Nephron (organoid): ENCODE measurements around the gene PRPF40B.
"Not testable (repeated sequence)": the region's sequence is repeated elsewhere in the genome, so short reads cannot be mapped to it uniquely, and the experiment has no call there.

Source experiments
- H3K27ac Mint-ChIP-seq, 3 experiments: 2 replicates each; pipeline ENCODE4 v1.8.0; 2020; ENCODE audit warnings: mixed read lengths in 3 of 3, mild to moderate bottlenecking in 2 of 3, moderate library complexity in 1 of 3
- H3K27me3 Mint-ChIP-seq: 2 replicates; pipeline ENCODE4 v1.8.0; 2021; ENCODE audit warnings: low read depth, mild to moderate bottlenecking, moderate library complexity, mixed read lengths
- H3K36me3 Mint-ChIP-seq: 2 replicates; pipeline ENCODE4 v1.8.0; 2020; ENCODE audit warnings: low read depth, mixed read lengths
- H3K4me1 Mint-ChIP-seq: 2 replicates; pipeline ENCODE4 v1.8.0; 2020; ENCODE audit warnings: mixed read lengths
- H3K4me3 Mint-ChIP-seq, 3 experiments: 2 replicates each; pipeline ENCODE4 v1.8.0; 2020; ENCODE audit warnings: mild to moderate bottlenecking in 3 of 3, mixed read lengths in 3 of 3, moderate library complexity in 2 of 3
- H3K9me3 Mint-ChIP-seq: 2 replicates; pipeline ENCODE4 v1.8.0; 2020; ENCODE audit warnings: mixed read lengths
- TF ChIP-seq, protein P1 (sequence below), 3 experiments: fragments of 200-600 bp; sonication (generic); IDR thresholded peaks; one replicate each; pipeline ENCODE4 v1.5.0; 2021; ENCODE audit warnings: antibody characterized with exemption in 3 of 3; ENCODE audit not compliant: unreplicated experiment in 3 of 3

PRPF40B gene

DNA sequence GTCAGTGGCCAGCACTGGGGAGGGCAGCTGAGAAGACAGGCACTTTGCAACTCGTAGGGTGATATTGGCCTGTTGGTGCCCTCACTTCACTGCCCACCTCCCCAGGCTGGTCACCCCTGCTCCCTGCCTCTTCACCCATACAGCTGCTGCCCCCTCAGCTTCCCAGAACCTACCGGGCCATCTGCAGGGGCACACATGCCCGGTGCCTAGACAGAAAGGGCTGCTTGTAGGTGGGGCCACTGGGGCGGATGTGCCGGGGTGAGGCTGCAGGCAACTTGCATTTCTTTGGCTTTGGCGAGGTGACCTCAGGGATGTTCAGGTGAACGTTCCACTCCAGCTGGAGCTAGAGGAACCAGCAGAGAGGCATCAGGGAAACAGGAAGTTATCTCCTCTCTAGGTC is 35.1 kb upstream of the PRPF40B start:
- Mint-ChIP-seq H3K4me3 (no peak overlapping the region), H3K4me1 (peaks cover 30% of the 10 kb centered on the region), H3K36me3 (peaks cover 51% of the 10 kb centered on the region), H3K27ac (no peak overlapping the region), H3K9me3 (peaks cover 19% of the 10 kb centered on the region), H3K27me3 (no peaks in the 10 kb centered on the region)
- TF ChIP-seq, protein P1, sequence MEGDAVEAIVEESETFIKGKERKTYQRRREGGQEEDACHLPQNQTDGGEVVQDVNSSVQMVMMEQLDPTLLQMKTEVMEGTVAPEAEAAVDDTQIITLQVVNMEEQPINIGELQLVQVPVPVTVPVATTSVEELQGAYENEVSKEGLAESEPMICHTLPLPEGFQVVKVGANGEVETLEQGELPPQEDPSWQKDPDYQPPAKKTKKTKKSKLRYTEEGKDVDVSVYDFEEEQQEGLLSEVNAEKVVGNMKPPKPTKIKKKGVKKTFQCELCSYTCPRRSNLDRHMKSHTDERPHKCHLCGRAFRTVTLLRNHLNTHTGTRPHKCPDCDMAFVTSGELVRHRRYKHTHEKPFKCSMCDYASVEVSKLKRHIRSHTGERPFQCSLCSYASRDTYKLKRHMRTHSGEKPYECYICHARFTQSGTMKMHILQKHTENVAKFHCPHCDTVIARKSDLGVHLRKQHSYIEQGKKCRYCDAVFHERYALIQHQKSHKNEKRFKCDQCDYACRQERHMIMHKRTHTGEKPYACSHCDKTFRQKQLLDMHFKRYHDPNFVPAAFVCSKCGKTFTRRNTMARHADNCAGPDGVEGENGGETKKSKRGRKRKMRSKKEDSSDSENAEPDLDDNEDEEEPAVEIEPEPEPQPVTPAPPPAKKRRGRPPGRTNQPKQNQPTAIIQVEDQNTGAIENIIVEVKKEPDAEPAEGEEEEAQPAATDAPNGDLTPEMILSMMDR (IDR thresholded peaks at IDR 0.05; ENCODE audit: unreplicated experiment in 3 of 3), result no peak

DNA sequence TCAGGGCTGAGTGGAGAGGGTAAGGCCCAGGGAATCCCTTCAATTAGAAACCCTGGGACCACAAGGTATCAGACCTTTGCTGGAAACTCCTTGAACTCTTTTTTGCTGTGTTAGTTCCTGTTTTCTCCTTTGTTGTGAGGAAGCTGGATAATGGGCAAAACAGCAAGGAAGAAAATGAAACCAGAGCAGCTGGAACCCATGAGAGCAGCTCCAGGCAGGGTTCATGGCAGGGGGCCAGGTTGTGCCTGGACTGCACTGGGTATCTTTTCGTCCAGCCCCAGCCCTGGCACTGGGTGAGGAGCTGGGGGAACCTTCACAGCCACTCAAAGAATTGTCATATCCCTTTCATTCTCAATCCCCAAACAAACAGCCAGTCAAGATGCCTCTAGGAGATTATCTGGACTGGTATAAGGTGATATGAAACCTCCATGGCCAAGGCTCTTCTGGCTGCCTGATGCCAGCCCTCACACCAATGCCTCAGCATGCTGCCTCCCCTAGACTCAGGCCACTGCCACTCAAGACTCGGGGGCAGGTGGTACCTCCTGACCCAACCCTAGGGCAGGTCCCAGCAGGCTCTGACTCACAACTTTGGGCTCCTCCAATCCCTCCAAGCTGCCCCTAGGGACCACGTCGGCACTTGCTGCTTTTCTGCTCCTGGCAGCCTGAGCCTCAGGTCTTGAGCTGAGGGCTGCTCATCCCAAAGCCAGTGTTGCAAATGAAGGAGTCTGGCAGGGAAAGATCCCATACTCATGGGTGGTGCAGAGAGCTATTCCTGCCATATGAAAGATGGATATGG is 34.4 kb upstream of the PRPF40B start:
- peaks cover 23% of the 10 kb centered on the region for H3K4me1 Mint-ChIP-seq
- no peak overlapping the region for H3K4me3 Mint-ChIP-seq
- H3K27me3 Mint-ChIP-seq, result no peaks in the 10 kb centered on the region
- peaks cover 19% of the 10 kb centered on the region for H3K9me3 Mint-ChIP-seq
- TF ChIP-seq, protein P1 (IDR thresholded peaks at IDR 0.05; ENCODE audit: unreplicated experiment in 3 of 3), result no peak
- H3K36me3 Mint-ChIP-seq, result peaks cover 48% of the 10 kb centered on the region
- H3K27ac Mint-ChIP-seq, result no peak overlapping the region

DNA sequence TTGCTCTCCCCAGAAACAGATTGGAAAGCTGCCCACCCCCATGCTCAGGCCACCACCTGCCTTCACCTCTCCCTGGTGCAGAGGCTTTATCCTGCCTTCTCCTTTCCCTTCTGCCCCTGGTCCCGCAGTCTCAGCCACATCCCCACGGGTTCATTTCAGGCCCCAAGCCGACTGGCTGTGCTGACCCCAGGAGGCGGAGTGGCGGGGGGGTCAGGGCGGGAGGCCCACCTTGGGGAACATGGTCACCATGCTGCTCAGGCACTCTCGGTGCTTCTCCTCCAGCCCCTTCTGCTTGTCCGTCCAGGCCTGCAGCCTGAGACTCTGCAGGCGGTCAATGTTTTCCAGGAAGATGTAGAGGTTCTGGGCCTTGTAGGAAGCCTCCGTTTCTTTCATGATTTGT is 24.8 kb upstream of the PRPF40B start:
- H3K36me3 Mint-ChIP-seq, result peaks cover 15% of the 10 kb centered on the region
- TF ChIP-seq, protein P1 (IDR thresholded peaks at IDR 0.05; ENCODE audit: unreplicated experiment in 3 of 3), result no peak
- H3K27ac Mint-ChIP-seq, result no peak overlapping the region
- H3K27me3 Mint-ChIP-seq, result no peaks in the 10 kb centered on the region
- no peaks in the 10 kb centered on the region for H3K4me1 Mint-ChIP-seq
- H3K9me3 Mint-ChIP-seq, result no peaks in the 10 kb centered on the region
- H3K4me3 Mint-ChIP-seq, result no peak overlapping the region

DNA sequence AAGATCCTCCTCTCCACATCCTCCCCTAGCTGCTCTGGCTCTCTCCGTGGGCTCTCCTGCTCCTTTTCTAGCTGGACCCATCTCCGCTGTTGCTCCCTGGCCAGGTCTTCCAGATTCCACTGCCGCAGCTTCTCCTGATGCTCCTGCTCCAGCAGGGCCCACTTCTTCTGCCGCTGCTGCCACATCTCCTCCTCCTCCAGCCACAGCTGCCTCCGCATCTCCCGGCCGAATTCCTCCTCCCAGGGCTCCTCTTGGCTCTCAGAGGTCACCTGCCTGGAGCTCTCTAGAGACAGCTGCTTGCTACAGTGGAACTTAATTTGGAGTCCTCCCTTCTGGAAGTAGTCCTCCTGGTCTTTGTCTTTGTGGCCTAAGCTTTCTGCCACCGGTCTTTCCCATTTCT is 23.4 kb upstream of the PRPF40B start:
- Mint-ChIP-seq H3K27me3 (no peaks in the 10 kb centered on the region), H3K4me3 (no peak overlapping the region), H3K36me3 (peaks cover 15% of the 10 kb centered on the region), H3K27ac (no peak overlapping the region), H3K9me3 (no peaks in the 10 kb centered on the region), H3K4me1 (peaks cover 1% of the 10 kb centered on the region)
- TF ChIP-seq, protein P1 (IDR thresholded peaks at IDR 0.05; ENCODE audit: unreplicated experiment in 3 of 3), result no peak

DNA sequence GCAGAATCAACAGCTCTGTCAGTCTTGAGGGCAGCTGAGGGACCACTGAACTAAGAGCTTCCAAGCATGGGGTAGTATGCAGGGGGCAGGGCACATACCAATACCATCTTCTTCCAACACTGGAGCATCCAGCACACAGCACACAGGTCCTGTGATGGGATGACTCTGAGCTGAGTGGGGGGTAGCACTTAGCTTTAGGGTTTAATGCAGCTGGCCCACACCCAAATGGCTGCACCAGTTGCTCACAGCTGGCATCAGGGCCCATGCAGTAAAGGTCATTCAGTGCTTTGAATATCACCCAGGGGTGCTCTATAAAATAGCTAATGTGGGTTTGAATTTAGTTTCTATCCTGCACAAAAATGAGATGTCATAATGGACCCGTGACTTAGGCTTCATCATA is 19.6 kb upstream of the PRPF40B start:
- Mint-ChIP-seq H3K4me3 (no peak overlapping the region), H3K36me3 (peaks cover 23% of the 10 kb centered on the region), H3K27ac (no peak overlapping the region), H3K4me1 (peaks cover 6% of the 10 kb centered on the region), H3K9me3 (no peaks in the 10 kb centered on the region), H3K27me3 (no peaks in the 10 kb centered on the region)
- TF ChIP-seq, protein P1 (IDR thresholded peaks at IDR 0.05; ENCODE audit: unreplicated experiment in 3 of 3), result no peak

DNA sequence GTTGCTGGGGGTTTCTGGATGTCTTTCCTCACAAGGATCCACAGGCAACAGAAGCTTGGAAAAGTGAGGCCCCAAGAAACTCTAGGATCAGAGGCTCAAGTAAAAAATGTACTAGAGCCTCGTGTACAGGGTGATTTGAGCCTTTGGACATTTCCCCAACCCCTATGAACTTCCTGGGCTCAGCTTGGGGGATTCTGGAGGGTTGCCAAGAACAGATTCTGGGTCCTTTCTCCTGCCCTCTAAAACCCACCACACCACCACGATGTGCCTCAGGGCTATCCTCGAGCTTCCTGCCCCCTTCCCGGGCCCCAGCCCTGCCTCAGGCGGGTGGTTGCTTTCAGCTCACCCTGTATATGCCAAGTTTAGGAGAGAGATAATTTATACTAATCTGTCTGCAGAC is 18.5 kb upstream of the PRPF40B start:
- Mint-ChIP-seq H3K27me3 (no peaks in the 10 kb centered on the region), H3K4me1 (peaks cover 6% of the 10 kb centered on the region), H3K9me3 (peaks cover 2% of the 10 kb centered on the region), H3K27ac (no peak overlapping the region), H3K4me3 (no peak overlapping the region), H3K36me3 (peaks cover 21% of the 10 kb centered on the region)
- TF ChIP-seq, protein P1 (IDR thresholded peaks at IDR 0.05; ENCODE audit: unreplicated experiment in 3 of 3), result no peak

DNA sequence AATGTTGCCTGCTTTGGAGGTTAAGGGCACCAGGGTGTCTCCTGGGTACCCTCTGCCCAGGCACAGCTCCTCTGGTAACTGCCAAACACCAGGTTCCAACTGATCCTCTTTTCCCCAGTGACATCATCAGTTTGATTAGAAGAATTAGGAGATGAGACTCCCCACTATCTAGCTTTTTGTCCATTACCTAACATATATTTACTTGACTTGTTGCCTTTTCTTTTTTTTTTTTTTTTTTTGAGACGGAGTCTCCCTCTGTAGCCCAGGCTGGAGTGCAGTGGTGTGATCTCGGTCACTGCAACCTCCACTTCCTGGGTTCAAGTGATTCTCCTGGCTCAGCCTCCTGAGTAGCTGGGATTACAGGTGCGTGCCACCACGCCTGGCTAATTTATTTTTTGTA is 17.8 kb upstream of the PRPF40B start, which contains the start of gene FAM186B:
TSS of gene FAM186B (minus strand) at position 101 of the 400 bp plus-strand sequence. CDS start 162 bp downstream, outside the sequence.
- H3K27me3 Mint-ChIP-seq, H3K4me3 Mint-ChIP-seq, H3K27ac Mint-ChIP-seq, H3K9me3 Mint-ChIP-seq, H3K4me1 Mint-ChIP-seq: not testable (repeated sequence)
- H3K36me3 Mint-ChIP-seq, result peaks cover 19% of the 10 kb centered on the region
